Ishikawa (cell line): ENCODE measurements around the gene PARD6B.

Experiments
- CEBPB ChIP-seq: IDR thresholded peaks from 2 replicates; pipeline ENCODE4 v1.6.1; 2012
- CREB1 ChIP-seq: IDR thresholded peaks from 2 replicates; pipeline ENCODE4 v1.6.1; 2012; ENCODE audit warnings: low read depth
- EGR1 ChIP-seq: IDR thresholded peaks from 2 replicates; pipeline ENCODE4 v1.6.1; 2012
- EP300 ChIP-seq: IDR thresholded peaks from 2 replicates; pipeline ENCODE4 v1.6.1; 2012; ENCODE audit warnings: borderline replicate concordance
- FOXM1 ChIP-seq: IDR thresholded peaks from 2 replicates; pipeline ENCODE4 v1.6.1; 2012; ENCODE audit warnings: low read depth, borderline replicate concordance
- NFIC ChIP-seq: IDR thresholded peaks from 2 replicates; pipeline ENCODE4 v1.6.1; 2012
- RAD21 ChIP-seq: IDR thresholded peaks from 2 replicates; pipeline ENCODE4 v1.6.1; 2012; ENCODE audit warnings: low read depth
- REST ChIP-seq: IDR thresholded peaks from 2 replicates; pipeline ENCODE4 v1.6.1; 2012; ENCODE audit warnings: low read depth, mild to moderate bottlenecking
- TAF1 ChIP-seq: IDR thresholded peaks from 2 replicates; pipeline ENCODE4 v1.6.1; 2012; ENCODE audit warnings: low read depth, mild to moderate bottlenecking
- TCF12 ChIP-seq: IDR thresholded peaks from 2 replicates; pipeline ENCODE4 v1.6.1; 2012; ENCODE audit warnings: low read depth
- TEAD4 ChIP-seq: IDR thresholded peaks from 2 replicates; pipeline ENCODE4 v1.6.1; 2012
- USF1 ChIP-seq: IDR thresholded peaks from 2 replicates; pipeline ENCODE4 v1.6.1; 2012
- YY1 ChIP-seq: IDR thresholded peaks from 2 replicates; pipeline ENCODE4 v1.6.1; 2012; ENCODE audit warnings: low read depth
- ZBTB7A ChIP-seq: IDR thresholded peaks from 2 replicates; pipeline ENCODE4 v1.6.1; 2012; ENCODE audit warnings: low read depth
- TF ChIP-seq, protein P1 (sequence below): IDR thresholded peaks from 2 replicates; pipeline ENCODE4 v1.6.1; 2012

The PARD6B gene

GRCh38 chr20:50774515-50774914, 43.1 kb downstream of the PARD6B start:
- no peak for TF ChIP-seq EGR1
- TF ChIP-seq FOXM1, result no peak
- TF ChIP-seq, protein P1, sequence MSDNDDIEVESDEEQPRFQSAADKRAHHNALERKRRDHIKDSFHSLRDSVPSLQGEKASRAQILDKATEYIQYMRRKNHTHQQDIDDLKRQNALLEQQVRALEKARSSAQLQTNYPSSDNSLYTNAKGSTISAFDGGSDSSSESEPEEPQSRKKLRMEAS, result no peak
- no peak for TF ChIP-seq CEBPB
- TF ChIP-seq TCF12, result no peak
- TF ChIP-seq RAD21, result no peak
- TF ChIP-seq TAF1, result no peak
- no peak for TF ChIP-seq REST
- TF ChIP-seq CREB1, result no peak
- no peak for TF ChIP-seq USF1
- no peak for TF ChIP-seq ZBTB7A
- no peak for TF ChIP-seq NFIC
- TF ChIP-seq YY1, result no peak

- TF ChIP-seq, protein P1, result no peak
- TF ChIP-seq NFIC, result no peak
- no peak for TF ChIP-seq TAF1
- TF ChIP-seq EP300, result no peak
- no peak for TF ChIP-seq EGR1
- no peak for TF ChIP-seq USF1
- TF ChIP-seq FOXM1, result no peak
Observed at GRCh38 chr20:50776122-50776817, 44.9 kb downstream of the PARD6B start.

DNA sequence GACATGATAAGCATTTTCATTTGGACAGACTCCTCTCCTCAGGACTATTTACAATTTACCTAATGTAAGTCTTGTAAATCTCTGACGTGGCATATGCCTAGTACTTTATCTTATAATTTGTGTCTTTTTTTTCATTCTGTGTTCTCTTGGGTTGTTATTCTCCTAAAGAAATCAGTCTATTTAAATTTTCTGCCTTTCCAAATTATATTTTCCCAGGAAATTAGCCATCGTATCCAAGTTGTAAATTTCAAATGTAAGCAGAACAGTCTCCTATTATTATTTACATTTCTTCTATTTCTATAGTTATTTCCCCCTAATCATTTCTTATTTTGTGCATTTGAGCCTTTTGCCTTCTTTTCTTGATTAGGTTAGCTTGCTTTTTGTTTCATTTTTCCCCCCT, 46.0 kb downstream of the PARD6B start:
- TF ChIP-seq TCF12 (no peak), USF1 (no peak), EGR1 (no peak), TAF1 (no peak), CREB1 (no peak), FOXM1 (no peak)

GRCh38 chr20:50783390-50783789, 52.0 kb downstream of the PARD6B start:
- no peak for TF ChIP-seq ZBTB7A

DNA sequence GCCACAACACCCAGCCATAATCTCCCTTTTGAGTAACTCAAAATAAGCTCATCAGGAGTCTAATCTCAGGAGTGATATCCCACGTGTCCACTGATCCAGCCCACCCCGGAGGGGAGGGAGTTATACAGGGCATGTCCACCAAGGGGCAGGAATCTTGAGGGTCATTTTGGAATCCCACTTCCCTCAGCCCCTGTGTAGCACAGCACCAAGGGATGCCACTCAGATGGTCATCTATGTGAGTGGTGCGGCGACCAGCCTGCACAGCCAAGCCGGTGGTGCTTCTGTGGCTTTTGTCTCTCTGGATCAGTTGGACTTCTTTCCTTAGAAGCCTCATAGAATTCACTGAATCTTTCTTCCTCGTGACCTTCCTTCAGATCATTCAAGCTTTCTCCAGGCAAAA, 52.5 kb downstream of the PARD6B start:
- no peak for TF ChIP-seq TCF12
- no peak for TF ChIP-seq NFIC
- TF ChIP-seq ZBTB7A, result no peak
- no peak for TF ChIP-seq YY1
- no peak for TF ChIP-seq REST
- no peak for TF ChIP-seq USF1
- no peak for TF ChIP-seq TAF1
- TF ChIP-seq RAD21, result no peak
- no peak for TF ChIP-seq FOXM1
- TF ChIP-seq EP300, result no peak
- no peak for TF ChIP-seq TEAD4
- TF ChIP-seq, protein P1, result no peak
- no peak for TF ChIP-seq CEBPB

DNA sequence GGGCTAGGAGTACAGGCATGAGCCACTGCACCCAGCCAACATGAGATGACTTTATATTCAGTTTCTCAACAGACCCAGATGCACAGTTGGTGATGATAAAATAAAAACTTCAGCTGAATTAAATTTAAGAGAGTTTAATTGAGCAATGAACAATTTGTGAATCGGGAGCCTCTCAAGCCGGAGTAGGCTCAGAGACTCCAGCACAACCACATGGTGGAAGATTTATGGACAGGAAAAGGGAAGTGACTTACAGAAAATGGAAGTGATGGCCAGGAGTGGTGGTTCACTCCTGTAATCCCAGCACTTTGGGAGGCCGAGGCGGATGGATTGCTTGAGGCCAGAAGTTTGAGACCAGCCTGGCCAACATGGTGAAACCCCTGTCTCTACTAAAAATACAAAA, 53.1 kb downstream of the PARD6B start:
- TF ChIP-seq TCF12, result no peak
- no peak for TF ChIP-seq RAD21
- TF ChIP-seq CREB1, result no peak
- TF ChIP-seq TEAD4, result no peak
- no peak for TF ChIP-seq EP300
- TF ChIP-seq, protein P1, result no peak
- TF ChIP-seq TAF1, result no peak
- TF ChIP-seq ZBTB7A, result no peak
